SH-SY5Y (cell line): ENCODE data around the gene PTBP1.

ENCODE experiments used
- GATA2 ChIP-seq: IDR thresholded peaks from 2 replicates; pipeline ENCODE4 v1.6.1; 2011; ENCODE audit warnings: mild to moderate bottlenecking, low read depth, low read length
- GATA3 ChIP-seq: IDR thresholded peaks from 2 replicates; pipeline ENCODE4 v1.6.1; 2011; ENCODE audit warnings: low read depth, mild to moderate bottlenecking, low read length, moderate library complexity

DNA sequence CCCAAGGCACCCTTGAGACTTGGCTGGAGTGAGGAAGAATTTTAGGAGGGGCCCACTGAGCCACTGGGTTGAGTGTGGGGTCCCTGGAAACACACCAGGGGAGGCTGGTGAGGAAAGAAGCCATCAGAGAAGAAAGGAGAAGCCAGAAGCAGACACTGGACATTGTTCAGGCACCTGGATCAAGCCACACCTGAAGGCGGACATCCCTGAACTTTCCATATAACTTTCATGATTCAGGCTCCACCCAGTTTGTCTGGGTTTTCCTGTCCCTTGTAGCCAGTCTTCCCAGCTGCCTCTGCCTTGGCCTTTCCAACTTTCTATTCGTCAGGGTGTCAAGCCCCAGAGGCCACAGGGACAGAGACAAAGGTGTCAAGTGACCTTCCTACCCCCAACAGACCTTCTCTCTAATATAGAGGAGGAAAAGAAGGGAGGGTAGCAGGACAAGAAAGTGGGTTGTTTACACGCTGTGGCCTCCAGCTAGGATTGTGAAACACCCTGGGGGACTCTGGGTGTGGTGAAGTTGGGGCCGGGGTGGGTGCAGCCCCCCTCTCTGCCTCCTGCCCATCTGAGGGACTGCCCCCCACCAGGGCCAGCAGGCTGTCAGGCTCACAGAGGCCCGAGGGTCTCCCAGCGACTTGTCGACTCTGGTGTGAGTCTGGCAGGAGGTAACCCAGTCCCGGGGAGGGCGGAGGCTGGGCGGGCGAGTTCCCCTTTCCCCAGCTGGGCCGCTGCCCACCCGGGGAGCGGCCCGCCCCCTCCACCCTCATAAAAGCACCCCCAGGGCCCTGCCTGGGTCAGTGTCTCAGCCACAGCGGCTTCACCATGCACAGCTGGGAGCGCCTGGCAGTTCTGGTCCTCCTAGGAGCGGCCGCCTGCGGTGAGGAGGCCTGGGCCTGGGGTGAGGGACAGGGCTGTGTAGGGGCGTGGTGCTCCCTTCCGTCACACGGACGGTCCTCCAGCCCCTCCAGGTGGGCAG lies 61.9 kb downstream of the PTBP1 start, which contains the start of gene CFD:
- TF ChIP-seq GATA2 (no peak), GATA3 (no peak)
